Lung (tissue), 12 donors: Measurements from ENCODE around the gene COL15A1. TPM values are rescaled to one million over a fixed set of nuclear protein-coding genes. Genes with fewer than 3 reads are reported as not detected.

Experiments
- ATAC-seq: fragments of 200-7000 bp; cut with Tn5 transposase; one replicate; pipeline ENCODE4 v1.9.1; 2020; ENCODE audit warnings: moderate number of reproducible peaks; ENCODE audit not compliant: insufficient read depth, low FRiP score
- DNase-seq, 3 donors: peaks; one replicate each; pipeline ENCODE4 v3.0.0-alpha.2; 2013 to 2017
- H3K27ac ChIP-seq, 2 donors: one replicate each; pipeline ENCODE4 v1.5.1; 2013; ENCODE audit warnings: mild to moderate bottlenecking in 2 of 2, moderate library complexity in 2 of 2, control low read depth in 1 of 2, inconsistent platforms in 1 of 2, low read depth in 1 of 2, low read length in 1 of 2
- H3K27me3 ChIP-seq, 3 donors: one replicate each; pipeline ENCODE4 v1.5.1; 2013; ENCODE audit warnings: low read length in 2 of 3; ENCODE audit not compliant: control insufficient read depth in 3 of 3, insufficient read depth in 3 of 3
- H3K36me3 ChIP-seq, 4 donors: one replicate each; pipeline ENCODE4 v1.5.1; 2013; ENCODE audit warnings: low read length in 4 of 4, mild to moderate bottlenecking in 1 of 4, moderate library complexity in 1 of 4; ENCODE audit not compliant: control insufficient read depth in 4 of 4, insufficient read depth in 4 of 4
- H3K4me1 ChIP-seq, 5 donors: one replicate each; pipeline ENCODE4 v1.5.1; 2013; ENCODE audit warnings: low read length in 5 of 5, mild to moderate bottlenecking in 2 of 5, moderate library complexity in 1 of 5; ENCODE audit not compliant: control insufficient read depth in 5 of 5, insufficient read depth in 5 of 5
- H3K4me3 ChIP-seq: one replicate; pipeline ENCODE4 v1.5.1; 2013; ENCODE audit warnings: mild to moderate bottlenecking, control low read depth, moderate library complexity
- H3K9ac ChIP-seq, 2 donors: one replicate each; pipeline ENCODE4 v1.5.1; 2013; ENCODE audit warnings: low read length in 2 of 2, control low read depth in 1 of 2; ENCODE audit not compliant: insufficient read depth in 1 of 2
- H3K9me3 ChIP-seq, 4 donors: one replicate each; pipeline ENCODE4 v1.5.1; 2013; ENCODE audit warnings: low read length in 3 of 4, mild to moderate bottlenecking in 1 of 4, moderate library complexity in 1 of 4; ENCODE audit not compliant: control insufficient read depth in 4 of 4, insufficient read depth in 3 of 4
- CTCF ChIP-seq: IDR thresholded peaks from 2 replicates; pipeline ENCODE4 v1.5.1; 2012; ENCODE audit warnings: mild to moderate bottlenecking; ENCODE audit errors: control extremely low read depth, extremely low read depth
- WGBS, 2 donors: extraction: QIAGEN DNeasy Blood & Tissue Kit; methylation state at CpG; one replicate each; pipeline ENCODE4 v1.1.7; 2013; 5-methylcytosine and 5-hydroxymethylcytosine counted together
- polyA plus RNA-seq, 2 donors: library from polyadenylated mRNA; stranded (reverse); fragments of 200-250 nt; gene quantifications; one replicate each; pipeline ENCODE4 v1.2.1, GENCODE V29; 2013
- total RNA-seq, 2 donors: library from RNA; depleted of rRNA in 1 of 2; stranded (reverse); fragments of >200 nt in 1 of 2; gene quantifications; one replicate each; pipeline ENCODE4 v1.2.1, GENCODE V29; 2014 to 2021
- donor health status: control.
- donor health status: control.
- donor health status: Bipolar disorder and iron deficiency.
- donor health status: healthy.
- donor health status: DM: yes; HTN: yes; CAD: no.

The COL15A1 gene
- total and polyA plus RNA-seq, 4 donors = 2.9 to 40.5 (median 8.5) TPM

GRCh38 chr9:99035313-99035712 lies 91.6 kb downstream of the COL15A1 start:
- 77 to 83% methylated on average over 4 of the region's 4 CpGs for WGBS, 2 donors
- no peaks in the 10 kb centered on the region for H3K36me3 ChIP-seq
- no peak overlapping the region for H3K27ac ChIP-seq
- ATAC-seq = no peak
- no peak for TF ChIP-seq CTCF
- no peak for DNase-seq
- peaks cover 0 to 2% (median 0%) of the 10 kb centered on the region in 3 donors for H3K27me3 ChIP-seq
- H3K4me3 ChIP-seq = no peak overlapping the region
- H3K4me1 ChIP-seq = no peaks in the 10 kb centered on the region
- no peak overlapping the region for H3K9ac ChIP-seq
- no peaks in the 10 kb centered on the region for H3K9me3 ChIP-seq

DNA sequence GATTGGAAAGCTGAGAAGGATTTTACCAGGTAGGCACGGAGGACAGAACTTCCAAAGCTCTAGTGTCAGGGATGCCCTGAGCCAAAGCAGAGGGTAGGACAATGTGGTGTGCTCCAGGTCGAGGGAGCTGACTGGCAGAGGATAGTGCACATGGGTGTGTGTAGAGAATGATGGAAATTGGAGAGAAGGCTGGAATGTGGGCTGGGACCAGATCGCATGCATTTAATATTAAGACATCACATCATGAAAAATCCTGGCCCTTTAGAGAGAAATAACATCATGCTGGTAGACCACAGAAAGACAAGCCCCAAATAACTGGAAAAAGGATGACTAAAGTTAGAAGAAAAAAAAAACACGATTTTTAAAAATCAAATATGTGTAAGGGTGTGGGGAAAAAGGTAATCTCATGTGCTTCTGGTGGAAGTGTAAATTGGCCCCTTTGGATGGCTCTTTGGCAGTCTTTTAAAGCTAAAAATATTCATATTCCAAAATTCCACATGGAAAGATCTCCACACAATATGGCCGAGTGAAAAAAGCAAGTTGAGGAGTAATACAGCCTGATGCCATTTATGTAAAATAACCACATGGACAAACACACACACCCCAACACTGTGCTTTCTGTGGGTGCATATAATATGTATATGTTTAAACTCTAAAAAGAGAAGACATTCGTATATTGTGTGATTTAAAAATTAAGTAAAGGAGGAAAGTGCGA lies 94.2 kb downstream of the COL15A1 start:
- peaks cover 0 to 3% (median 0%) of the 10 kb centered on the region in 5 donors for H3K4me1 ChIP-seq
- peaks cover 0 to 2% (median 0%) of the 10 kb centered on the region in 3 donors for H3K27me3 ChIP-seq
- no peak for TF ChIP-seq CTCF
- H3K9ac ChIP-seq = no peak overlapping the region
- H3K4me3 ChIP-seq = no peak overlapping the region
- no peaks in the 10 kb centered on the region for H3K36me3 ChIP-seq
- no peak for DNase-seq
- no peaks in the 10 kb centered on the region for H3K9me3 ChIP-seq
- H3K27ac ChIP-seq = no peak overlapping the region
- 92 to 94% methylated on average over 7 of the region's 7 CpGs for WGBS, 2 donors
- no peak for ATAC-seq

DNA sequence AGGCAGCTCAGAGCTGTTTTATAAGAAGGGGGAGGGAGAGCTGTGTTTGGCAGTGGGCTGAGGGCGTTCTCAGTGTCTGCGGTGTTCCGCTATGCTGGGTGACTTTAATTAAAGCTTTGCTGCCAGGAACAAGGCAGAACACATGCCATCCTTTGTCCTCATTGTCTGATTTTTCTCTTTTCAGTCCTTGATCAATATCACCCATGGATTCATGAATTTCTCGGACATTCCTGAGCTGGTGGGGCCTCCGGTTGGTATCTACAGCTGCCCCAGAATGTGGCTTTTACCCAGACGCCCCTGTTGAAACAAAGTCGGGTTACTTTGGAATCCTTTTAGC lies 94.7 kb downstream of the COL15A1 start:
- H3K4me1 ChIP-seq = peaks cover 0 to 5% (median 0%) of the 10 kb centered on the region in 5 donors
- H3K9me3 ChIP-seq = no peaks in the 10 kb centered on the region
- WGBS, 2 donors = 89 to 94% methylated on average over 7 of the region's 7 CpGs
- H3K9ac ChIP-seq = no peak overlapping the region
- H3K4me3 ChIP-seq = no peak overlapping the region
- no peak for TF ChIP-seq CTCF
- DNase-seq (no peak), ATAC-seq (no peak)
- no peaks in the 10 kb centered on the region for H3K36me3 ChIP-seq
- H3K27me3 ChIP-seq = peaks cover 0 to 2% (median 0%) of the 10 kb centered on the region in 3 donors
- no peak overlapping the region for H3K27ac ChIP-seq
